HG03354 (cell line): ENCODE data around the gene AQP1.

Experiments used
- ATAC-seq: cut with Tn5 transposase; IDR thresholded peaks from one replicate; pipeline ENCODE4 v1.9.1; 2021; ENCODE audit warnings: mild to moderate bottlenecking; ENCODE audit not compliant: unreplicated experiment, poor library complexity, severe bottlenecking

AQP1 gene

DNA sequence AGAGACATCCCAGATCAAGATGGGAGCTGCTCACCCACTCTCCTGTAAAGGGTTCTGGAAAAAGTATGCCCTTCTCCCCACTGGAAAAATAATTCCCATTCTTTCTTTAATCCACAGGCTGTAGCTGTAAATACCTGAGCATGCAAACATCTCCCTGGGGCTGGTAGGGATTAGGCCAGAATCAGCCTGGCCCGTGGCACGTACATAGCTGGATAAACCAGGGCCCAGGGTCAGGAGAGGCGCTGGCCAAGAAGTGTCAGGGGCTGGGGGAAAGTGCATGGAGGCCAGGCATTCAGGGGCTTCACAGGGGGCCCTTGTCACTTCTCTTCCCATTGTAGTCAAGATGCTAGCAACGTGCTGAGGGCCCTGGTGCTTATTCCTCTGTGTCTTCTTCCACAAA is 30.7 kb upstream of the AQP1 start:
- no peak for ATAC-seq

DNA sequence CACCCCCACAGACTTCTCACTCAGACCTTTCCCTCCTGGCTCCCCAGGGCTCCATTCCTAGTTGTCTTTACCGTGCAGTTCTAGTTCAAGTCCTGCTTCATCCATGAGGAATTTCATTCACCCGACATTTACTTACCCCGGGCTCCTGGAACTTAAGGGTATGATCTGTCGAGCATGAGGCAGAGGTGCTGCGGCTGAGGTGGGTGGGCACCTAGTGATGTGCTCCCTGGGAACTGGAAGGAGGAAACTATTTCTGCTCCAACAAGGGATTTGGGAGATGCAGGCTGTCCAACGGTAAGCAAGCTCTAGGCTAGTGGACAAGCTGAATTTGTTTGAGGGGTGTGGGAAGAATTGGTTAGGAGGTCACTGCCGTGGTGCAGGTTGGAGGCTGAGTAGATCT is 30.2 kb upstream of the AQP1 start:
- no peak for ATAC-seq

DNA sequence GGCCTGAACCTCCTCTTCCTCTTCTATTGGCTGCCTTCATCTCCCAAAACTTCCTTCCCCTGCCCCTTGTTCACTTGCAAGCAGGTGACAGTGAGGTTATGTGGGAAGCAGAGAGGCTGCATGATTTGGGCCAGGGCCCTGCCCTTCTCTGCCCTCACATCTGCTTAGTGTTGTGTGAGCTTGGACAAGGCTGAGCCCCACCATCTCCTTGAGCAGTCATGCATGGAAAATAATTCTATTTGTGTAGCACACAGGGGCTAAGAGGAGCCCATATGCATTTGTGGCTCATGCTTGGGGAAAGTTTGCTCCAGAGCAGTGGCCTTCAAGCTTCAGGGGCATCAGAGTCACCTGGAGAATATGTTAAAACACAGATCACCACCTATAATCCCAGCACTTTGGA is 26.8 kb upstream of the AQP1 start:
- ATAC-seq: no peak

GRCh38 chr7:30886608-30887011 is 25.0 kb upstream of the AQP1 start:
- no peak for ATAC-seq

DNA sequence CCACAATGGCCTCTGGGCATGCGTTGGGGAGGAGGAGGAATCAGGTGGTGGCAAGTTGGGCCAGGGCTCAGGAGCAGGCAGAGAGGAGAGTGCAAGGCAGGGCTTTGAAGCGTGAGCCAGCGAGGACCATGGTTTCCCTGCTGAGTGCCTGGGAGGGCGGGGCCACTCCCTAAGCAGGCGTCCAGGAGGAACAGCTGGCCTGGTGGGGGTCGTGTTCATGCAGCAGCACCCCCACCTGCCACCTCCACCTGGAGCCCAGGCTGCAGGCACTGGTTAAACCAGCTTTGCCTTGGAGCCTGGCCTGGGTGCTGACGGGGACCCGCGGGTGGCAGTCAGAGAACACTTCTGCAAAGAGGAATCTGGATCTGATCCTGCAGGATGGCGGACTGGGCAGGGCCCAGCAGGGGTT is 24.2 kb upstream of the AQP1 start:
- no peak for ATAC-seq

- ATAC-seq: no peak
These were observed 22.9 kb upstream of the AQP1 start for GRCh38 chr7:30888747-30889146.

GRCh38 chr7:30890226-30890625 is 21.4 kb upstream of the AQP1 start:
- ATAC-seq: no peak

- no peak for ATAC-seq
These were observed 18.3 kb upstream of the AQP1 start for GRCh38 chr7:30893357-30893756.

DNA sequence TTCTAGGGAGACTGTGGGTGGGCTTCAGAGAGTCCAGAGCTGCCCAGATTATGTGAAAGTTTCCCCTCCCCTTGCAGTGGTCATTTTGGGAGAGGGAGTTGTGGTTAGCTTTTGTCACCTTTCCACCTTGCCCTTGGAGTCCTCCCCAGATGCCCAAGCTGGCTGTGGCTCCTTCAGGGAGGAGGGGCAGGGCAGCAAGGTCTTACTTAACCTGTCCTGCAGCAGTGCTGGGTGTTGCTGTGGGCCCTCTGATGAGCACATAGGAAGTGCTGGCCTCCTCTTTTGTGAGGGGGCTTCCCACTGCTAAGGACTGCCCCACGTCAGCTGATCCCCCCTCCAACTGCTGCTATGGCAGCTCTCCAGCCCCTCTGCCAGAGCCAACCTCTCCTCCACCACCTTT is 17.6 kb upstream of the AQP1 start:
- ATAC-seq: no peak

DNA sequence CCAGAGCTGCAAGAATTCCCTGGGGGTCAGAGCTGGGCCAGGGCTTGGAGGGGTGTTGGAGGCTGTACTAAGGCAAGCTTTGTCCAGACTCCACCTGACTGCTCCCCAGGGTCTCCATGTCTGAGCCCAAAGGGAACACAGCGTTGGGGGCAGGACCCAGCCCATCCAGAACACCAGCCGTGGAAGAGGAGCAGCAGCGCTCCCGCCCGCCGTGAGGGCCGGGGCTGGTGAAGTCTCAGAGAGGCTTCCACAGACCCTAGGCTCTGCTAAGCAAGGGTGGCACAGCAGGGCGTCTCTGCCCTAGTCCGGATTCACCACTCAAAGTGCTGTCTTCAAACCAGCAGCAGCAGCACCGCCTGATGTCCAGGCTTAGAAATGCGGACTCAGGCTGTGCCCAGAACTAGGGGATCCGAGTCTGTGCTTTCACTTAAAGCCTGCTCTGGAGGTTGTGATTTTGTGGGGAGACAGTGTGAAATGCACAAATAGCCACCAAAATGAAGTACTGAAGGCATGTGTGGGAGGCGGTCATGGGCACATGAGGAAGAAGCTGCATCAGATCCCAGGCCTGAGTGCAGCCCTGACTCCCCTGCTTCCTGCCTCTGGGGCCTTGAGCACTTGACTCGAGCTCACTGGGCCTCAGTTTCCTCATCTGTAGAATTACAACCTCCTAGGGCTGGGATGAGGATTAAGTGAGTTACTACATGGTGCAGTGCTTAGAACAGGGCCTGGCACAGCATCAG is 16.6 kb upstream of the AQP1 start:
- ATAC-seq: no peak

- no peak for ATAC-seq
These were observed 15.6 kb upstream of the AQP1 start for GRCh38 chr7:30896036-30896435.

GRCh38 chr7:30896783-30897637 is 14.6 kb upstream of the AQP1 start:
- no peak for ATAC-seq

GRCh38 chr7:30897770-30898169 is 13.9 kb upstream of the AQP1 start:
- no peak for ATAC-seq

DNA sequence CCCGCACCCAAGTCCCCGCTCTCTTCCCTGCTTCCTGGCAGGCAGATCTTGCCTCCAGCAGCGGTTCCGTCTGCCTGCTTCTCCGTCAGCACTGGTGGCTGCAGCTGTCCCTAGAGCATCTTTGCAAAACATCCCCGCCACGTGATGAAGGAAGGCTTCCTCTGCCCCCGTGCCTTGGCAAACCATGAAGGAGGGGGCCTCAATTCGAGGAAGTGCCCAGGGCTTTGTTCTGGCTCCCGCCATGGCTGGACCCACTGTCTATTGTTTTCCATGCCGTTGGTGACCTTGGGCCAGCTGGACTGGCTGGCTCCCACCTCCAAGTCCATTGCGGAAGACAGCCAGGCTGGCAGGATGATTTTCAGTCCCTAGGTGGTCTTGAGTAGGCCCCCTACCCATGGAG is 13.2 kb upstream of the AQP1 start:
- ATAC-seq: no peak

DNA sequence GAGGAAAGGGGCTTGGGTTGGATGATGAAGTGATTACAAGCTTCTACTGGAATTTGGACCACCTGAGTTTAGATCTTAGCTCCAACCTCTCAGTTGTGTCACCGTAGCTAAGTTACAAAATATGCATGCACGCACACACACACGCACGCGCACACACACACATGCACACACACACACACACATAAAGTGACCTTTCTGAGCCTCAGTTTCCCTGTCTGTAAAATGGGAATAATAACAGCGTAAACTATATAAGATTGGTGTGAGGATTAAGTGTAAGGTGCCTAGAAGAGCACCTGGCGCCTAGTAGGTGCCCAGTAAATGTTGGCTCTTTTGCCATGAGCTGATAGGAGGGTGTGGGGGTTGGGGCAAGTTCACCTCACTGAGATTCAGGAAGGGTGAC is 12.6 kb upstream of the AQP1 start:
- no peak for ATAC-seq

DNA sequence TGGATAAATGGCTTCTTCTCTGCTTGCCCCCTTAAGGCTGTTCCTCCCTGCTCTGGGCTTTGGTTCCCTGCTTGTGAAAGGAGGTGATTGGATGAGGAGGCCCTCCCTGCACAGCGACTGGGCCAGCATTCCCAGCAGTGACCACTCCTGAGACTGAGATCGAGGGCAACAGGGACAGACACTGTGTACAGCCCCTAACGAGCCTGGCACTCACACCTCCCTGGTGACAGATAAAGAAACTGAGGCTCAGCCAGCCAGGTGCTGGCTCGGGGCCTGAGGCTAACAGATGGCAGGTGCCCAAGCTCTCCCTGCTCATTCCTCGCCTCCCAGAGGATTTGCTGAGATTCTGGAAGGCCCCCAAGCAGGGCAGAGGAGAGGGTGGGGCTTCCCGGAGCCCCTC is 12.0 kb upstream of the AQP1 start:
- no peak for ATAC-seq

- no peak for ATAC-seq
These were observed 11.6 kb upstream of the AQP1 start for GRCh38 chr7:30900053-30900452.

- ATAC-seq: no peak
These were observed 10.8 kb upstream of the AQP1 start for GRCh38 chr7:30900803-30901362.

DNA sequence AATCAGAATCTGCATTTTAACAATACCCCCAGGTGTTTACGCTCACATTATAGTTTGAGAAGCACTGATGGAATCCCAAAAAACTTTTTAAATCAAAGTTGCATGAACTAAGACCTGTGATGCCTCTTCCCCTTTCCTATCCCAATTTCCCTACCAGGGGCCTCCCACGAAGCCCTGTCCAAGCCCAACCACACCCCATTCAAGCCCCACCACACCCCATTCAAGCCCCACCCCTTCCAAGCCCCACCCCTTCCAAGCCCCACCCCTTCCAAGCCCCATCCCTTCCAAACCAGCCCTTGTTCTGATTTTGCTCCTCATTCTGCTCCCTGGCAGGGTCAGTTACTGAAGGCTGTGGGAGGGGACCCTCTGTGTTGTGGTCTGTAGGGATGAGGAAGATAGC is 9.8 kb upstream of the AQP1 start:
- ATAC-seq: no peak

DNA sequence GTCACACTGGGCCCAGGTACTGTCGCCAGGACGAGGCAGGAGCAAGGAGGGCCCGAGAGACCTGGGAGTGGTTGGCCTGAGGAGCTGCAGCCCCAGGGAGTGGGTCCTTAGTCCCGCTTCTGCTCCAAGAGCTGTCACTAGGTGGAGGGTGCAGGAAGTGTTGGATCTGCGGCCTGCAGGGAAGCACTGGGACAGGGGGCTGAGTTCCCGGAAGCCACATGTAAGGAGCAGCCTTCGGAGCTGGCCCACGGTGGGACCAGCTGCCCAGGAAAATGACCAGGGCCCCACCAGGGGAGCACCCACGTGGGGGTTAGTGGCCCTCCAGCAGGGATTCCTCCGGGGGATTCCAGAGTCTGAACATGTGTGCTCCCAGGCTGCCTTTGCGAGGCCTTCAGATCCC is 9.2 kb upstream of the AQP1 start:
- no peak for ATAC-seq

GRCh38 chr7:30903146-30903545 is 8.5 kb upstream of the AQP1 start:
- no peak for ATAC-seq
